Activated CD8-positive, alpha-beta T cell treated with anti-CD3 and anti-CD28 coated beads for 36 hours (primary cell): ENCODE results near the gene NUP188. TPM values are rescaled to one million over a fixed set of nuclear protein-coding genes. Genes with fewer than 3 reads are reported as not detected.

Experiments used
- ATAC-seq: fragments of 200-7000 bp; cut with Tn5 transposase; one replicate; pipeline ENCODE4 v1.10.0; 2021; ENCODE audit warnings: mild to moderate bottlenecking, moderate library complexity
- CTCF ChIA-PET: fragments of 350-600 bp; sonication (Branson Sonifier 250); formaldehyde crosslinking; loops from one replicate; lab custom pipeline; 2021; ENCODE audit warnings: antibody characterized with exemption; lab: Charles Lee
- POLR2A ChIA-PET: fragments of 350-600 bp; sonication (Branson Sonifier 250); formaldehyde crosslinking; loops from one replicate; lab custom pipeline; 2021; ENCODE audit warnings: antibody characterized with exemption; lab: Charles Lee
- DNase-seq: peaks from one replicate; pipeline ENCODE4 v3.0.0-alpha.2; 2020
- H3K27ac Mint-ChIP-seq: one replicate; pipeline ENCODE4 v1.8.0; 2021; ENCODE audit warnings: mild to moderate bottlenecking, mixed read lengths
- H3K27me3 Mint-ChIP-seq: one replicate; pipeline ENCODE4 v1.8.0; 2021; ENCODE audit warnings: mixed read lengths
- H3K36me3 Mint-ChIP-seq: one replicate; pipeline ENCODE4 v1.8.0; 2021; ENCODE audit warnings: low read depth, mixed read lengths
- H3K4me1 Mint-ChIP-seq: one replicate; pipeline ENCODE4 v1.8.0; 2021; ENCODE audit warnings: low read depth, mixed read lengths
- H3K4me3 Mint-ChIP-seq: one replicate; pipeline ENCODE4 v1.8.0; 2021; ENCODE audit warnings: mild to moderate bottlenecking, moderate library complexity, mixed read lengths
- H3K9me3 Mint-ChIP-seq: one replicate; pipeline ENCODE4 v1.8.0; 2021; ENCODE audit warnings: mixed read lengths
- intact Hi-C: fragments of 100-400 bp; cut with micrococcal nuclease; formaldehyde crosslinking; loops from one replicate; pipeline ENCODE4 v1.10.0; 2022
- total RNA-seq, 2 experiments: library from RNA; stranded (reverse); gene quantifications; one replicate each; pipeline ENCODE4 v1.2.3, GENCODE V29; 2021
- TF ChIP-seq, protein P1 (sequence below): fragments of 200-600 bp; IDR thresholded peaks from one replicate; pipeline ENCODE4 v1.8.0; 2022; ENCODE audit warnings: antibody characterized with exemption, mild to moderate bottlenecking

NUP188 gene
- total RNA-seq, 2 experiments from 2014 or later, result 96.2 to 110 TPM

DNA sequence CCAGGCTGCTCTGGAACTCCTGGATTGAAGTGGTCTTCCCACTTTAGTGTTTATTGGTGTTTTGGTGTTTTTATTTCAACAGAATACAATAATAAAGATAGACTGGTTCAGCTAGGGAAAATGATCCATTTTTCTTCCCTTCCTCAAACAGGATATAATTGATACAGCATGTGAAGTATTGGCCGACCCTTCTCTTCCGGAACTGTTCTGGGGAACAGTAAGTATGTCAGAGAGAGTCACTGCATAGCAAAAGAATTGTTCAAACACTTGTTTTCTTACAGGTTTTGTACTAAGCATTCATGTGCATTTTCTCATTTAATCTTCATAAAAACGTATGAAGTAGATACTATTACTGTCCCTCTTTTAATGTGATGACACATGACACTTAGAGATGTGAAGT, 31.6 kb downstream of the NUP188 start:
- no peak overlapping the region for H3K4me3 Mint-ChIP-seq
- POLR2A ChIA-PET, result no interaction called here

DNA sequence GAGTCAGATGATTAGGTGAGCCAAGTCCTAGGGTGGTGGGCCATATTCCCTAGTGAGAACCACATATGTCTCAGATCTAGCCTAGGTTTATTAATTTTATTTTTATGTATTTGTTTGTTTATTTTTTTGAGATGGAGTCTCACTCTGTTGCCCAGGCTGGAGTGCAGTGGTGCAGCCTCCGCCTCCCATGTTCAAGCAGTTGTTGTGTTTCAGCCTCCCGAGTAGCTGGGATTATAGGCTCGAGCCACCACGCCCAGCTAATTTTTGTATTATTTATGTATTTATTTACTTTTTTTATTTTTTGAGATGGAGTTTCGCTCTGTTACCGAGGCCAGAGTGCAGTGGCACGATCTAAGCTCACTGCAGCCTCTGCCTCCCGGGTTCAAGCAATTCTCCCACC, 36.0 kb downstream of the NUP188 start:
- Mint-ChIP-seq H3K4me1 (no peaks in the 10 kb centered on the region), H3K9me3 (no peaks in the 10 kb centered on the region), H3K27ac (no peak overlapping the region), H3K36me3 (peaks cover 60% of the 10 kb centered on the region), H3K27me3 (no peaks in the 10 kb centered on the region), H3K4me3 (no peak overlapping the region)
- ATAC-seq (no peak), DNase-seq (no peak)
- intact Hi-C loops, result no loop called here
- POLR2A ChIA-PET, result interaction anchor here (1.5 kb wide), 1 partner anchor 25 kb away, joined by 4 read pairs; no protein-coding TSS in a partner anchor
- CTCF ChIA-PET, result no interaction called here
- TF ChIP-seq, protein P1, sequence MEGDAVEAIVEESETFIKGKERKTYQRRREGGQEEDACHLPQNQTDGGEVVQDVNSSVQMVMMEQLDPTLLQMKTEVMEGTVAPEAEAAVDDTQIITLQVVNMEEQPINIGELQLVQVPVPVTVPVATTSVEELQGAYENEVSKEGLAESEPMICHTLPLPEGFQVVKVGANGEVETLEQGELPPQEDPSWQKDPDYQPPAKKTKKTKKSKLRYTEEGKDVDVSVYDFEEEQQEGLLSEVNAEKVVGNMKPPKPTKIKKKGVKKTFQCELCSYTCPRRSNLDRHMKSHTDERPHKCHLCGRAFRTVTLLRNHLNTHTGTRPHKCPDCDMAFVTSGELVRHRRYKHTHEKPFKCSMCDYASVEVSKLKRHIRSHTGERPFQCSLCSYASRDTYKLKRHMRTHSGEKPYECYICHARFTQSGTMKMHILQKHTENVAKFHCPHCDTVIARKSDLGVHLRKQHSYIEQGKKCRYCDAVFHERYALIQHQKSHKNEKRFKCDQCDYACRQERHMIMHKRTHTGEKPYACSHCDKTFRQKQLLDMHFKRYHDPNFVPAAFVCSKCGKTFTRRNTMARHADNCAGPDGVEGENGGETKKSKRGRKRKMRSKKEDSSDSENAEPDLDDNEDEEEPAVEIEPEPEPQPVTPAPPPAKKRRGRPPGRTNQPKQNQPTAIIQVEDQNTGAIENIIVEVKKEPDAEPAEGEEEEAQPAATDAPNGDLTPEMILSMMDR, result no peak

More for the DNA sequence above, 31.6 kb downstream of the NUP188 start:
- no peak for DNase-seq
- intact Hi-C loops, result no loop called here
- Mint-ChIP-seq H3K27ac (no peak overlapping the region), H3K27me3 (no peaks in the 10 kb centered on the region), H3K36me3 (peaks cover 60% of the 10 kb centered on the region), H3K4me1 (no peaks in the 10 kb centered on the region), H3K9me3 (no peaks in the 10 kb centered on the region)
- CTCF ChIA-PET, result no interaction called here
- TF ChIP-seq, protein P1, result no peak
- no peak for ATAC-seq

DNA sequence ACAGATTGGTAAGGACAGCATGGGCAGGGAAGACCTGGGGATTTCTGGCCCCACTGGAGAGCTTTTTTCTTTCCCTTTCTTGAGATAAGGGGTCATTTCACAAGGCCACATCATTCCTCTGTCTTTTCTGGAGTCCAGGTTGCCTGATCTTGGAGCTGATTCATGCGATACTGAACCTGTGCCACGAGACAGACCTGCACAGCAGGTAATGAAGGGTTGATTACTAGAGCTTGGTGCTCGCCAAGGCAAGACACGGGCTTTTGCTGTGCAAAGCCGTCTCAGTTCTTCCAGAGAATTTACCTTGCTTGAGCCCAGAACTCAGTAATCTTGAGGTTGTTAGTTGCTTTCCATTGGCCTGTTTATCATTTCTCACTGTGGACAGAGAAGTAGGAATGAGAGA, 39.2 kb downstream of the NUP188 start:
- Mint-ChIP-seq H3K4me1 (no peaks in the 10 kb centered on the region), H3K27me3 (no peaks in the 10 kb centered on the region), H3K36me3 (peaks cover 47% of the 10 kb centered on the region), H3K27ac (no peak overlapping the region), H3K9me3 (no peaks in the 10 kb centered on the region), H3K4me3 (no peak overlapping the region)
- intact Hi-C loops, result no loop called here
- POLR2A ChIA-PET, result interaction anchor here (0.9 kb wide), 1 partner anchor 14 kb away, joined by 3 read pairs; no protein-coding TSS in a partner anchor
- CTCF ChIA-PET, result interaction anchor here (1.1 kb wide), 1 partner anchor 19 kb away, joined by 3 read pairs; no protein-coding TSS in a partner anchor
- TF ChIP-seq, protein P1, result no peak
- no peak for ATAC-seq
- no peak for DNase-seq

DNA sequence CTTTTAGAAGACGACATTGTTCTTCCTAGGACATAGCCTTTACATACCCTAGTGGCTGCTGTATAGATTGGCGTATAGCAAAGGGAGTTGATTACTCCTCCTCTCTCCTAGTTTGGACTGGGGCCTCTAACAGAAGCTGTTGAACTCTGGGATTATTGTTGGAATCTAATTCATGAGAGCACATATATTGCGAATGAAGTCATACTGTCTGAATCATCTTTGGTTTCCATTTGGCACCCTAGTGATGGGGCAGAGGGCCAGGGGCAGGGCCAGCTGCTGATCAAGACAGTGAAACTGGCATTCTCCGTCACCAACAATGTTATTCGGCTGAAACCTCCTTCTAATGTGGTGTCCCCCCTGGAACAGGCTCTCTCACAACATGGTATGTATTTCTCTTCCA, 40.3 kb downstream of the NUP188 start:
- peaks cover 45% of the 10 kb centered on the region for H3K36me3 Mint-ChIP-seq
- H3K9me3 Mint-ChIP-seq, result no peaks in the 10 kb centered on the region

DNA sequence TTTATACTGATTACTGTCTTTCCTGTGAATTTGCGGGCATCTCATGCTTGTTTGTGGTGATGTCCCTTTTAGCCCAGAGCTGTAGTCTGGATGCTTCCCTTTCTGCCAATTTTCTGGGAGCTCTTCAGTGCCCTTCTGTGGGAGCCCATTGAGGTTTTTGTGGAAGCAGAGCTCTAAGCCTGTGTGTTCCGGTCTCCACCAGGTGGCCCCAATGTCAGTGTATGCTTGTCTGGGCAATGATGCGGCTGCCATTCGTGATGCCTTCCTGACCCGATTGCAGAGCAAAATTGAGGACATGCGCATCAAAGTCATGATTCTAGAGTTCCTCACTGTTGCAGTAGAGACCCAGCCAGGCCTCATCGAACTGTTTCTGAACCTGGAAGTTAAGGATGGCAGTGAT, 45.5 kb downstream of the NUP188 start:
- CTCF ChIA-PET, result interaction anchor here (0.6 to 1.0 kb wide), 2 partner anchors 141 to 145 kb away, joined by 3 to 4 read pairs; no protein-coding TSS in a partner anchor
- TF ChIP-seq, protein P1, result no peak
- intact Hi-C loops, result no loop called here
- Mint-ChIP-seq H3K27ac (no peak overlapping the region), H3K9me3 (no peaks in the 10 kb centered on the region), H3K36me3 (peaks cover 49% of the 10 kb centered on the region), H3K27me3 (no peaks in the 10 kb centered on the region), H3K4me3 (no peak overlapping the region), H3K4me1 (no peaks in the 10 kb centered on the region)
- POLR2A ChIA-PET, result interaction anchor here (0.6 kb wide), 1 partner anchor 481 kb away, joined by 3 read pairs; no protein-coding TSS in a partner anchor
- ATAC-seq, result no peak
- DNase-seq, result no peak

More for the DNA sequence above, 40.3 kb downstream of the NUP188 start:
- no peaks in the 10 kb centered on the region for H3K4me1 Mint-ChIP-seq
- ChIA-PET CTCF (interaction anchor here (0.9 to 1.2 kb wide), 2 partner anchors 170 to 548 kb away, joined by 3 to 4 read pairs; partner anchors contain the start of gene ENDOG), POLR2A (interaction anchor here (0.7 to 0.9 kb wide), 2 partner anchors 15 to 32 kb away, joined by 3 to 5 read pairs; no protein-coding TSS in a partner anchor)
- no peak overlapping the region for H3K27ac Mint-ChIP-seq
- TF ChIP-seq, protein P1, result no peak
- no peak for DNase-seq
- no peaks in the 10 kb centered on the region for H3K27me3 Mint-ChIP-seq
- no peak overlapping the region for H3K4me3 Mint-ChIP-seq
- ATAC-seq, result no peak
- intact Hi-C loops, result no loop called here
